Measurements from ENCODE around the gene RNF146.

DNA sequence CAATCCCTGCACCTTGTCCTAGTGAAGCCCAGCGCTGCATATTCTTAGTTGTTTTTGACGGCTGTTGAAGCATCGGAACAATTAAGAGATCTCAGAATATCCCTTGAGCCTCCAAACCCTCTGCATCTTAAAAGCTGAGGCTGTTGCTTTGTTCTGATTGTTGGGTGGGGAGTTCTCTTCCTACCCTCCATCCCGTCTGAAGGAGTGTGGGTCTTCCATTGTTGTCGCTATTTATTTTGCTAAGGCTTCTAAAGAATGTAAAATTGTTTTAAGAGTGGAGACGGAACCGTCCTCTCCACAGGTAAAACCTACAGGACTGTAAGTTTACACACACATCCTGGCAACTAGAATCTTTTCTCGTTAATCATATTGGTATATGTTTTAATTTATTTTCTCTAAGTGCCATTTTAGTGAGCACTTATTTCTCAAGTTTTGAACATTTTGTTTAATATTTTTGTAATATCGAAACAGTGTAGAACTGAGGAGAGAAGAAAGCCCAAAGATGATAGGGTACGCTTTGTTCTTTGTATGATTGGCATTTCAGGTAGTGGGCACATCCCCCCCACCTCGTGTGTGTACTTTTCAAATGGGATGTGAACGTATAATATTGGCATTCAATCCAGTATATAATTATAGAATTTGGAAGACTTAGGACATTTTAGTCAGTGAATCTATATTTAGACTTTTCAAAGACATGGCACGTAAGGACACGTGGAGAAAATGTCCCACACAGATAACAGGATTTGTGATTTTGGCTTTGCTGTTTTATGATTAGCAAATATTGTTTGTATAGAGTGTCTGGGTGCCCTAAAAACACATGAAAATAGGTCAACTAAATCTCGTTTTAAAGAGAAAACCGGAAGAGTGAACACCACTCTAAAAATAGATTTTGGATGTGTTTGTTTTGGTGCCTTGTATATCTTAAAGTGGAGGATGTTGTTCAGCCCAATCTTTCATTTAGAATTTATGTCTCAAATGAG is 1.3 kb downstream of the RNF146 start:
- TF ChIP-seq, protein P1, sequence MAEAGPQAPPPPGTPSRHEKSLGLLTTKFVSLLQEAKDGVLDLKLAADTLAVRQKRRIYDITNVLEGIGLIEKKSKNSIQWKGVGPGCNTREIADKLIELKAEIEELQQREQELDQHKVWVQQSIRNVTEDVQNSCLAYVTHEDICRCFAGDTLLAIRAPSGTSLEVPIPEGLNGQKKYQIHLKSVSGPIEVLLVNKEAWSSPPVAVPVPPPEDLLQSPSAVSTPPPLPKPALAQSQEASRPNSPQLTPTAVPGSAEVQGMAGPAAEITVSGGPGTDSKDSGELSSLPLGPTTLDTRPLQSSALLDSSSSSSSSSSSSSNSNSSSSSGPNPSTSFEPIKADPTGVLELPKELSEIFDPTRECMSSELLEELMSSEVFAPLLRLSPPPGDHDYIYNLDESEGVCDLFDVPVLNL (IDR thresholded peaks at IDR 0.05; ENCODE audit: low read depth, low read length), result no peak
- TF ChIP-seq FOXM1 (IDR thresholded peaks at IDR 0.05; ENCODE audit: low read depth, low read length) (no peak), EZH2 (IDR thresholded peaks at IDR 0.05; ENCODE audit: borderline replicate concordance, control insufficient read depth, low read depth, low read length) (no peak)
- TF ChIP-seq, protein P2, sequence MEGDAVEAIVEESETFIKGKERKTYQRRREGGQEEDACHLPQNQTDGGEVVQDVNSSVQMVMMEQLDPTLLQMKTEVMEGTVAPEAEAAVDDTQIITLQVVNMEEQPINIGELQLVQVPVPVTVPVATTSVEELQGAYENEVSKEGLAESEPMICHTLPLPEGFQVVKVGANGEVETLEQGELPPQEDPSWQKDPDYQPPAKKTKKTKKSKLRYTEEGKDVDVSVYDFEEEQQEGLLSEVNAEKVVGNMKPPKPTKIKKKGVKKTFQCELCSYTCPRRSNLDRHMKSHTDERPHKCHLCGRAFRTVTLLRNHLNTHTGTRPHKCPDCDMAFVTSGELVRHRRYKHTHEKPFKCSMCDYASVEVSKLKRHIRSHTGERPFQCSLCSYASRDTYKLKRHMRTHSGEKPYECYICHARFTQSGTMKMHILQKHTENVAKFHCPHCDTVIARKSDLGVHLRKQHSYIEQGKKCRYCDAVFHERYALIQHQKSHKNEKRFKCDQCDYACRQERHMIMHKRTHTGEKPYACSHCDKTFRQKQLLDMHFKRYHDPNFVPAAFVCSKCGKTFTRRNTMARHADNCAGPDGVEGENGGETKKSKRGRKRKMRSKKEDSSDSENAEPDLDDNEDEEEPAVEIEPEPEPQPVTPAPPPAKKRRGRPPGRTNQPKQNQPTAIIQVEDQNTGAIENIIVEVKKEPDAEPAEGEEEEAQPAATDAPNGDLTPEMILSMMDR (IDR thresholded peaks at IDR 0.05 in 2 of 3, conservative IDR thresholded peaks at IDR 0.05 in 1 of 3; ENCODE audit: control insufficient read depth in 2 of 3, extremely low read depth in 1 of 3, insufficient read depth in 1 of 3, low read depth in 3 of 3, low read length in 3 of 3), result no peak
